Skin of body (tissue), 3 donors: ENCODE measurements around the gene COX7C. TPM values are rescaled to one million over a fixed set of nuclear protein-coding genes. Genes with fewer than 3 reads are reported as not detected.

Experiments
- DNase-seq: peaks from one replicate; lab custom pipeline; 2025; lab: John Stamatoyannopoulos, UW
- small RNA-seq: library from RNA; depleted of rRNA; stranded (forward); fragments of <200 nt; gene quantifications from one replicate; pipeline ENCODE3, GENCODE V24; 2014; ENCODE audit warnings: low replicate concordance
- total RNA-seq: library from RNA; depleted of rRNA; stranded (reverse); fragments of >200 nt; gene quantifications from one replicate; pipeline ENCODE4 v1.2.3, GENCODE V29; 2014

The COX7C gene
- total RNA-seq, 1 donor from 2014 or later = 252 TPM

DNA sequence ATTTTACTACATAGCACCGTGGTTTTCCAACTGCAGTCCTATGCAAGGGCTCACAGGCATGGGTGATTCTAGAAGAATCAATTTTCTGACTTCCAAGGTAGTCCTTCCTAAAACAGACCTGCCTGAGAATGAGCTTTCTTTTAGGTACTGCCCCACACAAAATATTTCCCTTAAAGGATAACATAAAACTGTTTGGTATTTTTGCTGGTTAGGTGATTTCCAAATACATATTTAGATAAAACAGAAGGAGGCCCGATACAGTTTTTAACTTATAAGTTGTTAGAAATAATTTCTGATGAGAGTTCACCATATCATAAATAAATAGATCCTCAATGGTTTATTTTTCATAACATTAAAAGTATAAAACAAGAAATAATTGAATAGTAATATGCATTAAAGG is 46.4 kb downstream of the COX7C start:
- no peak for DNase-seq

DNA sequence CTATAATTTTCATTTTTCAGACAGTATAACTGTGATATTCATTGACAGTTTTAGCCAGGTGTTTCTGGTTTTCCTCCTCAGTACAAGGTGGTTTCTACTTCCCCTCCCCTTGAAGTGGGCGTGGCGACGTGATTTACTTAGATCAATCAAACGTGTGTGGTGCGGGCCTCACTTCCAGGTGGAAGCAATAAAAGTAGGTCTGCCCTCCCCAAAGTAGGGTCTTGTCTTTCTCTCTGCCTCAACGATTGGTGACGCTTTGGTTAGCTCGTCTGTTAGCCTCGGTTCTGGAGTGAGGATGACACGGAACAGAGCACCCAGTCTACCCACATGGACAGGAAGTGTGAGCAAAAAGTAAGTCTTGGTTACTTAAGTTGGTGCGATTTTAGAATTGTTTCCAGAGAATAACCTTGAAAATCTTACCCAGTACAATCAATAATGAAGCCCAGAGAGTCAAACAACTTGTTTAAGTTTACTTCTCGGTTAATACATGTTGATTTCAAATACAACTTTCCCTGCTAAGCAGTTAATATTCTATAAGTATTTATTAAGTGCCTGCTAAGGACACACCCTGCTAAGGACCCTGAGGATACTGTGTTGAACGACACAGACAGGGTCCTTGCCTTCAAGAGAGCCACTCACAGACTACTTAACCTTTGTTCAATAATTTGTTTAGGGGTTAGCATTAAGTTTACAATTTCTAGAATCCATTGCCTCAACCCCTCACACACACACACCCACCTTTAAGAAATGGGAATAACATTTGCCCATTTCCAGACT is 48.4 kb downstream of the COX7C start:
- no peak for DNase-seq

DNA sequence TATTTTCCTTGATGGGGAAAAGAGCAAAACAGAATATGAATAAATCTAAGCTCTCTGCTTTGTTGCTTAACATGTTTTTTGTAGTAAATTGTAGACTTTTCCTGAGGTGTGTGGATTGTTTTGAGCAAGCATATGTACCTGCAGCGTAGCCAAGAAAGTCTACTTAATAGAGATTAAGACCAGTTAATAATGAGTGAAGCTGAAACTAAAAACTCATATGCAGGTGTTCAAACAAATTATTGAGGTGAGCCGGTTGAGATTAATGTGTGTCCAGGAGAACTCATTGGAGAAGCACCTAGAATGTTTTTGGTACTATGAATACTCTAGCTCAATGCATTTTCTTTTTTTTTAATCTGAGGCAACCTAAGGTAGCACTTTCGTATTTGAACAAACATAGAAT is 49.2 kb downstream of the COX7C start:
- DNase-seq = no peak

Small RNAs within 50 kb of the gene (small RNA-seq; reads per million reads assigned to genes)
- not detected for gene RNU6-804P
